HG02678 (cell line): ENCODE measurements around the gene CTAGE6.
"Not testable (repeated sequence)": the region's sequence is repeated elsewhere in the genome, so short reads cannot be mapped to it uniquely, and the experiment has no call there.

Experiments used
- ATAC-seq: cut with Tn5 transposase; IDR thresholded peaks from one replicate; pipeline ENCODE4 v1.9.1; 2021; ENCODE audit warnings: mild to moderate bottlenecking, moderate library complexity; ENCODE audit not compliant: unreplicated experiment

CTAGE6 gene, protein sequence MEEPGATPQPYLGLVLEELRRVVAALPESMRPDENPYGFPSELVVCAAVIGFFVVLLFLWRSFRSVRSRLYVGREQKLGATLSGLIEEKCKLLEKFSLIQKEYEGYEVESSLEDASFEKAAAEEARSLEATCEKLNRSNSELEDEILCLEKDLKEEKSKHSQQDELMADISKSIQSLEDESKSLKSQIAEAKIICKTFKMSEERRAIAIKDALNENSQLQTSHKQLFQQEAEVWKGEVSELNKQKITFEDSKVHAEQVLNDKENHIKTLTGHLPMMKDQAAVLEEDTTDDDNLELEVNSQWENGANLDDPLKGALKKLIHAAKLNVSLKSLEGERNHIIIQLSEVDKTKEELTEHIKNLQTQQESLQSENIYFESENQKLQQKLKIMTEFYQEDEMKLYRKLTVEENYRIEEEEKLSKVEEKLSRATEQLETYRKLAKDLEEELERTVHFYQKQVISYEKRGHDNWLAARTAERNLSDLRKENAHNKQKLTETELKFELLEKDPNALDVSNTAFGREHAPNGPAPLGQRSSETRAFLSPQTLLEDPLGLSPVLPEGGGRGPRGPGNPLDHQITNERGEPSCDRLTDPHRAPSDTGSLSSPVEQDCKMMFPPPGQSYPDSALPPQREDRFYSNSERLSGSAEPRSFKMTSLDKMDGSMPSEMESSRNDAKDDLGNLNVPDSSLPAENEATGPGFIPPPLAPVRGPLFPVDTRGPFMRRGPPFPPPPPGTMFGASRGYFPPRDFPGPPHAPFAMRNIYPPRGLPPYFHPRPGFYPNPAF

DNA sequence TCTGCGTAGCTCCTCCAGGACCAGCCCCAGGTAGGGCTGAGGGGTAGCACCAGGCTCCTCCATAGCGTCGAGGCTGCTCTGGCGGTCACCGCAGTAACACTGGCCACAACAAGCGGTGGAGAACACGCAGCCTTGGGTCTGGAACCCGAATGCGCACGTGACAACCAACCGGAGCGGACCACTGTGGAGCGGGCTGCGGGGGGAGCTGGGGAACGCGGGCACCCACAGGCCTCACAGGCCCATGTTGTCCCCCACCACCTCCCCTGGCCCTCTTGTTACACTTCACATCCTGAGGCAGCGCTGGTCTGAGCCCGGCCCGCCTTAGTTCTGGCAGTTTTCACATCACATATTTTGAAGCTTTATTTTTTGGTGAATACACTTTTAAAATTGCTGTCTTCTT is at the start of gene CTAGE6:
Gene CTAGE6, minus strand, starts transcription at position 101 of the 400 bp plus-strand sequence. Its CDS starts 38 bp downstream, at position 63.
- not testable (repeated sequence) for ATAC-seq

- ATAC-seq = not testable (repeated sequence)
Observed at GRCh38 chr7:143806664-143807071, 49.2 kb upstream of the CTAGE6 start.

DNA sequence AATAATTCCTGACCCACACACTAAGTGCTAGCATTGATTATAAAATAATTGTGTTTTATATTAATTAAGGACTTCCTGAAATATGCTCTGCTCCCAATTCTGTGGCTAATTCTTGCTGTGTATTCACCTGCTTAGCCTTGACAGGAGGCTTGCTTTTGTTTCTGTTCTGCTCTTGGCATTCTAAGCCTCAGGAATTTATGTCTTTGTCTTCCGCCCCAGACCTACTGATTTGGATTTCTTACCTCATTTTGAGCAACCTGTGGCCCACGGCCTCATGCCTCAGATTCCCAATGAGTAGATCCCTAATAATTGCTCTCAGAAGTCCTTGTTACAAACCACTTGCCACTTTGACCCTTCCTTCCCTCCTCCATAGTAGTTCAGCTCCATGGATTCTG is 40.4 kb upstream of the CTAGE6 start:
- not testable (repeated sequence) for ATAC-seq

GRCh38 chr7:143797119-143797895 is 39.8 kb upstream of the CTAGE6 start:
- not testable (repeated sequence) for ATAC-seq

- ATAC-seq = not testable (repeated sequence)
Observed at GRCh38 chr7:143795653-143796052, 38.2 kb upstream of the CTAGE6 start.

DNA sequence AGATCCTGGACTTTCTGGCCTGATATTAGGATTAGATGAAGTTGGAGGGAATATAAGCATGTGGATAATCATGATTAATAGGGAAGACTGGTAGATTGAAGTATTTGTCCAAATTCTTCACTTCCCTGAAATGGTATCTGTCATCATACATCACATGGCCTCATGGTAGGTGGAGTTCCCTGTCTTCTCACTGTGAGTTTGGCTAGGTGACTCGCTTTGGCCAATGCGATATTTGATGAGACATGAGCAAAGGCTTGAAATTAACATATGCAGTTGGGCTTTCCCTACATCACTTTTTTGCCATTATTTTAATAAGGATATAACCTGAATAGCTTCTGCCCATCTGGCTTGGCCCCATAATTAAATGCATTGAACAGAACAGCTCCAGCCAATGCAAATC is 35.1 kb upstream of the CTAGE6 start:
- not testable (repeated sequence) for ATAC-seq

DNA sequence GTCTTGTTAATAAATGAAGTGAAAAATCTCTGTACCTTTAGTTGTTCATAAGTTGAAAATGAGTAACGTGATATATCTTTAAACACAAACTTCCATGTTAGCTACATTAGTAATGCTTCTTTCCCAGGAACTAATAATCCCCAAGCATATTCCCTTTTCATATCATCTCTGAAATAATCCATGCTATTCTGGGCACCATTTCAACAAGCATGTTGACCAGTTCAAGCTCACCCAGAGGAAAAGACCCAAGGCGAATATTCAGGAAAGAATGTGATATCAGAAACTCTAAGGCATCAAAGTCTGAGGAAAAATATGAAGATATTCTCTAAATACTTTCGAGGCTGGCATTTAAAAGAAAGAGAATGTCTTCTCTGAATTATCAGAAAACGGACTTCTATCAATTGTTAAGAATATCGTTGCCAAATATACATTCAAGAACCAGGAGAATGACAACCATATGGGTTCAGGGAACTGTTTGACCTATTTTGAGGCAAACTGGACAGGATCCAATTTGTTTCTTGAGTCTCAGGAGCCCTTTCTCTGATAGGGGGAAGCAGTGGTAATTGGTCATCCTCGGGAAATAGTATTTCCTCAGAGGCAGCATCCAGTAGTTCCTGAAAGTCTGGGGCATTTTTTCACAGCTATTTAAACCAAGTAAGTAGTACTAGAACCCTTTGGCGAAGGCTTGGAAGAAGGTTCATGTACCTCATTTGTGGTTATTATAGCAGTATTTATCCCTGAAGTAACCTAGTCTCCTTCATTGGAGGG is 28.1 kb upstream of the CTAGE6 start:
- not testable (repeated sequence) for ATAC-seq

DNA sequence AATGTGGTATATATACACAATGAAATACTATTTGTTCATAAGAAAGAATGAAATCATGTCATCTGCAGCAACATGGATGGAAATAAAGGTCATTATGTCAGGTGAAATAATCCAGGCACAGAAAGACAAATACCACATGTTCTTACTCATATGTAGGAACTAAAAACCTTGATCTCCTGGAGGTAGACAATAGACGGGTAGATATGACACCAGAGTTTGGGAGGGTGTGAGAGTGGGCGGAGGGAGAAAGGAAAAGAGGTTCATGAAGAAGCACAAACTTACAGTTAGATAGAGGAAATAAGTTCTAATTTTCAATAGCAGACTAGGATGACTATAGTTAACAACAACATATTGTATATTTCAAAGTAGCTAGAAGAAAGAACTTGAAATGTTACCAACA is 22.1 kb upstream of the CTAGE6 start:
- not testable (repeated sequence) for ATAC-seq

DNA sequence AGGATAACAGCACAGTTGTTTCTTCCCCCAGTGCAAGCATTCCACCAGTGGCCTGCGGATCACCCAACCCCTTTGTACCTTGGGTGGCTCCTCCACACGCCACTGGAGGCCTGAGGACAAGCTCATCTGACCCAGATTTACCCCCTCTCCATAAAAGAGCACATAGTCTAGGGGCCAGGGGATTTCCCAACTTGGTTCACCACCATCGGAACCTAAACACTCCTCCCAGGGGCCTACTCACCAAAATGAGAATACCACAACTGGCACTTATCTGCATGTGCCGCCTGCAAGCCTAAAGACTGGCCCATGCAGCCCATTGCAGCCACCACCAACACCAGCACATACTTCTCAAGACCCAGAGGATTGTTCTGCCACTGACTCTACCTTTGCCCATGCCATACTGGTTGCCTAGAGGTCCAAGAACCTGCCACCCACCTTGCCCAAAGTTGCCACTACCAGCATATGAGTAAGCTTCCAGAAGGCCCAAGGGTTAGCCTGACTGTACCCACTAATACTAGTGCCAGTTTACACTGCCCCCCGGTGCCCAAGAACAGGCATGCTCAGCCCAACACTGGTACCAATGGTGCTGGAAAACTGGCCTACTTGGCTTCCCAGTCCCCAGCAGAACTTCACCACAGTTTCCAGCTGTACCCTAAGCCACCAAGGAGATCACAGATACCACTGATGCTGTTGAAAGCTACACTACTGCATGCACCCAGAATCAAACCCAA is 15.4 kb upstream of the CTAGE6 start:
- ATAC-seq = not testable (repeated sequence)

- ATAC-seq = not testable (repeated sequence)
Observed at GRCh38 chr7:143767531-143767930, 10.0 kb upstream of the CTAGE6 start.

GRCh38 chr7:143765678-143766077 is 8.2 kb upstream of the CTAGE6 start:
- not testable (repeated sequence) for ATAC-seq

DNA sequence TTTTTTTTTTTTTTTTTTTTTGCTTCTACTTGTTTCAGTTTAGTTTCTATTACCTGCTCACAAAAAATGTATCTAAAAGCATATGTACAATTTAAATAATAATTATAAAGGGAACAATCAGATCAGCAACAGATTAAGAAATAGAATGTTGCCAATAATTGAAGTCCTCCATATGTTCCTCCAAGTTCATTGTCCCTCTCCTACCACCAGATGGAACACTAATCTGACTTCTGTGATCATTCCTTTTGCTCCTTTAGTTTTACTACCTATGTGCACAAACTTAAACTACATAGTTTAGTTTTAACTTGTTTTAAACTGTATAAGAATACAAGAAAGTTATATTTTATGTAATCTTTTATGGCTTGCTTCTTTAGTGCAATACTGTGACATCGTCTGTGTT is 5.6 kb upstream of the CTAGE6 start:
- ATAC-seq = not testable (repeated sequence)

DNA sequence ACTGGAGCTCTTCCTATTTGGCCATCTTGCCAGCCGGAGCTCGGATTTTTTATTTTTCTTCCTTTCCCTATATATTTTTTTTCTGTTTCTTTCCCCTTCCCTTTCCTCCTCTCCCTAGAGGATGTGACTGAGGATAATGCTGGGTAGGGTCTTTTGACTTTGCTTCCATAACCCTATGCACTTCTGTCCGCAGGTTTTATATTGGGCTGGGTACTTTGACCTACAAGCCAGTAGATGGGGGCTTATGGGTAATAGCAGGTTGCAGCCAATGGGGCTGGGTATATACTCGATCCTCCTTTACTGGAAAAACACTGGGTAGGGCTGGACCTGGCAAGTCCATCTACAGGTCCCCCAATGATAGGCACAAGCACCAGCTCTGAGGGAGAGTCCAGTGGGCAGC is 12.2 kb downstream of the CTAGE6 start:
- ATAC-seq = not testable (repeated sequence)

DNA sequence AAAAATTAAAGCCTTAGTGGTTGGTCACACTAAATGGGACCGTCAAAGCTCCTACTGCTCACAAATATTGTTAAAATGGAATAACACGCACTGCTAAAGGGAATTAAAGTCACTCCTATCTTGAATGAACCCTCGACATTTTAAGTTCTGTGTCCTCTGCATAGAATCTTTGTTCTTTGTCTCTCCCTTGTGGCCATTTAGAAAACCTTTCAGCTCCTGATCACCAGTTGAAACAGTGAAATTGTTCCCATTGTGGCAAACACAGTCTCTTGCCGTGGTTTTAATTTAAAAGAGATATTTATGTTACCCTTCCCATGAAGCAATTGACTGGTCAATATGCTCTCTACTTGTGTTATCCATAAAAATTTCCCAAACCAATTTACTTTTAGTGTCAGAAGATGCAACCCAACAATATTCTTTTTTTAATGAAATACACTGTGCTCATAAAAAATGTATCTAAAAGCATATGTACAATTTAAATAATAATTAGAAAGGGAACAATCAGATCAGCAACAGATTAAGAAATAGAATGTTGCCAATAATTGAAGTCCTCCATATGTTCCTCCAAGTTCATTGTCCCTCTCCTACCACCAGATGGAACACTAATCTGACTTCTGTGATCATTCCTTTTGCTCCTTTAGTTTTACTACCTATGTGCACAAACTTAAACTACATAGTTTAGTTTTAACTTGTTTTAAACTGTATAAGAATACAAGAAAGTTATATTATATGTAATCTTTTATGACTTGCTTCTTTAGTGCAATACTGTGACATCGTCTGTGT is 20.3 kb downstream of the CTAGE6 start:
- peak; percentile 74 for ATAC-seq

- no peak for ATAC-seq
Observed at GRCh38 chr7:143735962-143736361, 21.5 kb downstream of the CTAGE6 start.

DNA sequence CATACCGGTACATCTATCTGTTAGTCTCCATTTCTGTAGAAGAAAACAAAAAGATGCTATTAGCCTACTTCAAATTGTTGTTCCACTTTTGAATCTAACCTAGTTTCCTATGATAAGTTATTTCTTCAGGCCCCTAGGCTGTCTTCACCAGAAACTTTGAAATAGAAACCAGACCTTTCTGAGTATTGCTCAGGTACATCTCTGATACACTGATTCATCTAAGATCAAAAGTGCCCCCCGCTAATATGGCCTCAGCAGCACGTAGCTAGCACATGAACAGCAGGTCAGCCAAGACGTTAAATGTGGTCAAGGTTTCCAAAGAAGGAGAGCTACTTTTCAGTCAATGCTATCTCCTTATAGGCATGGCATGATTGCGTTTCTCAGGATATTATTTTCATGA is 23.6 kb downstream of the CTAGE6 start:
- no peak for ATAC-seq

- ATAC-seq = no peak
Observed at GRCh38 chr7:143728333-143728862, 29.1 kb downstream of the CTAGE6 start.

DNA sequence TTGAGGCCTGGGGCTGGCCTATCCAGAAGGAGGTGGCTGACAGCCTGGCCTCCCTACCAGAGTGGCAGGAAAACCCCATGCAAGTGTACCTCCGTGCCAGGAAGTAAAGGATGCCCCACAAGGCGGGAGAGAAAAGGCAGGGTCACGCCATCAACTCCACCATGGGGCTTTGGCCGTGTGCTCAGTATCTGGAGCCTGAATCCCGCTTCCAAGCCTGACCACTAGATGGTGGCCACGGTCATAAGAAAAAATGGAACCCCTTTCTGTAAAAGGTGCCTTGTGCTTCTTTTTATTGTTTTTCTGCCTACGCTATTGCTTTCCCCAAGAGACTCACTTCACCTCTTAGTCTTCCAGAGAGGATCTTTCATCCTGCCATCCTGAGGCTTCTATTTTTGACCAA is 29.9 kb downstream of the CTAGE6 start:
- peak; percentile 81 for ATAC-seq

- not testable (repeated sequence) for ATAC-seq
Observed at GRCh38 chr7:143726143-143726542, 31.4 kb downstream of the CTAGE6 start.
